Nucleus accumbens (tissue), 56 donors: ENCODE data around the gene TSPAN1.
"Not testable (repeated sequence)": the region's sequence is repeated elsewhere in the genome, so short reads cannot be mapped to it uniquely, and the experiment has no call there.

ENCODE experiments used
- DNase-seq, 56 donors: peaks; one replicate each; lab custom pipeline; 2025; lab: John Stamatoyannopoulos, UW

Gene TSPAN1

GRCh38 chr1:46205791-46206190 lies 30.9 kb downstream of the TSPAN1 start:
- DNase-seq: peak in 6 of 56 donors; percentile 8 to 44 (median 23)

DNA sequence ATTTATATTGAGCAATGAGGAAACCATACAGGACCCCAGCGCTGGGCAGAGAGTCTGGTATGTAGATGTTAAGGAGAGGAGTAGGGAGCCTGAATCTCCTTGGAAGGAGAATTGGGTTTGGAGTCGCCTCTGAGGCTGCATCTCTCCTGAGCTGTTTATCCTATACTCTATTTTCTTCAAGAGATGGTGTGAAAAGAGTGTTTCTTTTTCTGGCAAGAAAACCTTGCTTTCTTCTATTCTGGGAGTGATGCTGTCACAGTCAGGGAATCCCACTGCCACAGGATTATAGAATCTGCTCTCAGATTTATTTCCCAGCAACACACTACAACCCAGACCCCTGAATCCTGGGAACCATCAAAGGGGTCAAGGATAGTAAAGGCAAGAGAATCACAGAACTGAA lies 31.5 kb downstream of the TSPAN1 start:
- DNase-seq: no peak

DNA sequence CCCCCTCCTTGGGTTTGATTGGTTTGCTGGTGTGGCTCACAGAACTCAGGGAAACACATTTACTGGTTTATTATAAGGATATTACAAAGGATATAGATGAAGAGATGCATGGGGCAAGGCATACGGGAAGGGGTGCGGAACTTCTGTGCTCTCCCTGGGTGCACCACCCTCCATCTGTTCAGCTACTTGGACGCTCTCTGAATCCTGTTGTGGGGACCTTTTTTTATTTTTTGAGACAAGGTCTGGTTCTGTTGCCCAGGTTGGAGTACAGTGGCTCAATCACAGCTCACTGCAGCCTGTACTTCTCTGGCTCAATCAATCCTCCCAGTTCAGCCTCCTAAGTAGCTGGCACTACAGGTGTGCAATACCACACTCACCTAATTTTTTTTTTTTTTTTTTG lies 35.7 kb downstream of the TSPAN1 start:
- no peak for DNase-seq

GRCh38 chr1:46211051-46211450 lies 36.2 kb downstream of the TSPAN1 start:
- DNase-seq: no peak

- DNase-seq: no peak
These were observed 40.6 kb downstream of the TSPAN1 start for GRCh38 chr1:46215504-46215903.

DNA sequence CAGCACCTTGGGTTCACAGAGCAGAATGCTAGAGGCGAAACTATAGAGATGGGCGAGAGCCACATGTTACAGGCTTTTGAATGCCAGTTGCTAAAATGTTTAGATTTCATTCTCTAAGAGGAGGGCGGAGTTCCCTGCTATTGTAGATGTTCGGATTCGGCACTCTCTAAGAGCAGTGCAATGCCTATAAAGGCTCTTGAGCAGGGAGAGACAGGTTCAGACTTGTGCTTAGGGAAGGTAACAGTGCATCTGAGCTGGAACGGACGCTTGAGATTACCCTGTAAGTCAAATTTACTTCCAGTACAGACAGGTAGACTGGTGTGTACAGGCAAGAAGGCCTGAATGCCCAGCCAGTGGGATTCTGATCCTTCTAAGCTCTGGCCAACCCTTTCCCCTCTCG lies 43.6 kb downstream of the TSPAN1 start:
- no peak for DNase-seq

DNA sequence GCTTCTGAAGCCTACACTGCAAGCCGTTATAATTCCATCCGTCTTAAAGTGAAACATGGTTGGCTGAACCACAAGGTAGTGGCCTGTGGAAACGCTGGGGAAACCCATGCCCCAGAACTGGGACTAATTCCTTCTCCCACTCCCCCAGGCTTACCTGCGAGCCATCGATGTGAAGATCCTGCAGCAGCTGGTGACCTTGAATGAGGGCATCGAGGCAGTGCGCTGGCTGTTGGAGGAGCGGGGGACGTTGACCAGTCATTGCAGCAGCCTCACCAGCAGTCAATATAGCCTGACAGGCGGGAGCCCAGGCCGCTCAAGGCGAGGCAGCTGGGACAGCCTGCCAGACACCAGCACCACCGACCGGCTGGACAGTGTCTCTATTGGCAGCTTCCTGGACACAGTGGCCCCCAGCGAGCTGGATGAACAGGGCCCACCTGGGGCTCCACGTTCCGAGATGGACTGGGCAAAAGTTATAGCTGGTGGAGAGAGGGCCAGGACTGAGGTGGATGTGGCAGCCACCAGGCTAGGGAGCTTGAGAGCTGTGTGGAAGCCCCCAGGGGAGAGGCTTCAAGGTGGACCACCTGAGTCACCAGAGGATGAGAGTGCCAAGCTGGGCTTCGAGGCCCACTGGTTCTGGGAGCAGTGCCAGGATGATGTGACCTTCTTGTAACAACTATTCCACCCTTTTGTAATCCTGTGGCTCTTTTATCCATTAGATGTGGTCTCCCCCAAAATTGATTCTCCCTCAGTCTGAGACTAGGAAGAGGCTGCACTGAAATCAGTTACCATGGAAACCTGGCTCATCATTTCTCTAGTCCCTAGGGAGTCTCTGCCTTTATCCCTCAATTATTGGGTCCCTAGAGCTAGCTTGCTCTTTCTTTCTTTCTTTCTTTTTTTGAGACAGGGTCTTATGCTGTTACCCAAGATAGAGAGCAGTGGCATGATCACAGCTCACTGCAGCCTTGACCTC lies 44.9 kb downstream of the TSPAN1 start:
- peak in 8 of 56 donors; percentile 6 to 38 (median 17) for DNase-seq

- DNase-seq: no peak
These were observed 45.9 kb downstream of the TSPAN1 start for GRCh38 chr1:46220808-46221207.

- peak in 53 of 56 donors; percentile 40 to 91 (median 77) for DNase-seq
These were observed 46.9 kb downstream of the TSPAN1 start for GRCh38 chr1:46221749-46222148.

DNA sequence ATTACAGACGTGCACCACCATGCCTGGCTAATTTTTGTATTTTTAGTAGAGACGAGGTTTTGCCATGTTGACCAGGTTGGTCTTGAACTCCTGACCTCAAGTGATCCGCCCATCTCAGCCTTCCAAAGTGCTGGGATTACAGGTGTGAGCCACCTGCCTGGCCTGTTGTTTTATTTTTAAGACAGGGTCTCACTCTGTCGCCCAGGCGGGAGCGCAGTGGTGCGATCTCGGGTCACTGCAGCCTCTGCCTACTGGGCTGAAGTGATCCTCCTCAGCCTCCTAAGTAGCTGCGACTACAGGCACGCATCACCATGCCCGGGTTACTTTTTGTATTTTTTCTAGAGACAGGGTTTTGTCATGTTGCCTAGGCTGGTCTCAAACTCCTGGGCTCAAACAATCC lies 48.2 kb downstream of the TSPAN1 start:
- DNase-seq: not testable (repeated sequence)

DNA sequence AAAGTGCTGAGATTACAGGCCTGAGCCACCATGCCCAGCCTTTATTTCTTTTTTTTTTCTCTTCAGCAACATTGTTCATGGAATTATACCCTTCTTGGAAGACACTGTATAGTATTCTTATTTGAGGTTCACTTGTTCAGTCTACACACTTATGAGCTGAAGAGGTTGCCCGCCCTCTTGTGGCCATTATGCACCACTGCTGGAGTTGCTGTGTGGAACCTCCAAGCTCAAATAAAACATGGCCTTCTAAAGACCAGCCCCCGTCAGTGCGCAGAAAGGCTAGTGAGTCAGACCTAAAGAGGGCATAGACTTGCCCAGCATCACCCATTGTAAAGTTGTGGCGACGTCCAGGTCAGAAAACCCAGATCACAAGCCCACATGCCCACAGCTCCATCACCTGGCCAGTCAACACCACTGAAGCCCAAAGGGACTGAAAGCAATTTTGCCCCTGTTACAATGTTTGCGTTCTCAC lies 48.6 kb downstream of the TSPAN1 start:
- peak in 46 of 56 donors; percentile 19 to 87 (median 59) for DNase-seq

DNA sequence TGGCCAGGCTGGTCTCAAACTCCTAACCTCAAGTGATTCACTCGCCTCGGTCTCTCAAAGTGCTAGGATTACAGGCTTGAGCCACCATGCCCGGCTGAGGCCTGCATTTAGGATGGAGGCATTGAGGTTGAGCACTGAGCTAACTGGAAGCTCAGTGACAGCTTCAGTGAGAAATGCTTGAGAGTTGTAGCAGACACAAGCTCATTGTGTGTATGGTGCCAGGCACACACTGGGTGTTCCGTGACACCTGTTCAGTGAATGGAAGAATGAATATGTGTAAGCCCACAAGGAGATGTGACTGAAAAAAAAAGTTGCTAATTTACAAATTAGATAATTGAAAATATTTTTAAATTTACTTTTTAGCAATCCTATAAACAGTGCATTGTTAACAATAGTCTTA lies 50.1 kb downstream of the TSPAN1 start:
- peak in 12 of 56 donors; percentile 4 to 46 (median 14) for DNase-seq

- not testable (repeated sequence) for DNase-seq
These were observed 56.3 kb downstream of the TSPAN1 start for GRCh38 chr1:46231231-46231630.
